CD4-positive, alpha-beta T cell treated with Interleukin-4 for 4 hours (primary cell): ENCODE results near the gene GATM.

Experiments used
- DNase-seq: peaks from one replicate; pipeline ENCODE4 v3.0.0-alpha.2; 2020

The GATM gene

DNA sequence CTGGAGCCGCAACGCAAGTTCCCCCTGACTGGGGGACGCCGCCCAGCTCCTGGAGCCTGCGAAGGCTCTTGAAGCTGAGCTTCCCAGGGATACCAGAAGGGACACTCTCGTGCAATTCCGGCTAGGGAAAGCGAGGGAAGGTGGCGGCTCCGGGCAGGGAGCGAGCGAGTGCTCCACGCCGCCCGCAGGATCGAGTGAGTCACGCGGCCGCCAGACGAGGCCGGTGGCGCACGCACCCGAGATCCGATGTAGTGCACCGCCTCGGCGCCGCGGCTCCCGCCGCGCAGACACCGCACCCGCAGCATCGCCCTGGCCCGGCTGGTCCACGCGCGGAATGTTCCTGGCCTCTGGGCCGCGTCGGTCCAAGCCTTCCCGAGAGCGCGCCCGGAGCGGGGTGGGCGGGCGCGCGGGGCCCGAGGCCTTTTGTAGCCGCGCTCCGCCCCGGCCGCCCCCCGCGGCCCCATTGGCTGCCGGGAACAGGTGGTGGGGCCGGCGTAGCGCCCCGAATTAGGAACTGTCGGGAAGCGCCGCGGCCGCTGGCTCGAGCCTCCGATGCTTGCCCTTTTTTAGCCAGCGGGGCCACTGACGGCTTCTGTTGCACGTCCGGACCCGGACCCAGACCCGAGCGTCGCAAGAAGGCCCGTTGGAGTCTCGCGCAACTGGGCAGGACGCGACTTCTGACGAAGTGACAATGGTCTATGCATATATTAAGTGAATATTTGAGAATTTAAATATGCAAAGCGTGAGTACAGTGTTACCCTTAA, at the start of gene GATM:
GATM (minus strand) TSS at position 396 of the 764 bp plus-strand sequence; CDS start at position 305, 91 bp downstream.
- no peak for DNase-seq

- no peak for DNase-seq
Observed at GRCh38 chr15:45427085-45427484, 48.7 kb upstream of the GATM start.

GRCh38 chr15:45425135-45425534, 46.8 kb upstream of the GATM start:
- no peak for DNase-seq

DNA sequence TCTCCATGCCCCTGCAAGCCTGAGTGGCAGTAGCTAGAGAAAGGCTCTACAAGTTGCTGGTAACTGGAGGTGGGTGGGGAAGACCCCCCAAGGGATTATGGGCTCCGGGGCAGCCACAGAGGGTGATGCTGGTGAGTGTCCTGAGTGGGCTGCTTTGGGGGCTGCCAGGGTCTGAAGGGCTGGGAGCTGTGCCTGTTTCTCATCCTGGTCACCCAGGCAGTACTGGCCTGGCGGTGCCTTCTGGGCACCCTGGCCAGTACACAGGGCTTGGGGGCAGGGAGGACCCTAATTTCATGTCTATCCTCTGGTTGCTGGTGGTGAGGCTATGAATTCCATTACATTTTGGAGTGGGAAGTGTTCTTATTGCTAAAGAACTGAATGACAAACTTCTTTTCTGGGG, 46.1 kb upstream of the GATM start:
- no peak for DNase-seq

GRCh38 chr15:45417303-45417950, 39.1 kb upstream of the GATM start:
- DNase-seq: no peak

- no peak for DNase-seq
Observed at GRCh38 chr15:45414215-45414885, 36.0 kb upstream of the GATM start.

DNA sequence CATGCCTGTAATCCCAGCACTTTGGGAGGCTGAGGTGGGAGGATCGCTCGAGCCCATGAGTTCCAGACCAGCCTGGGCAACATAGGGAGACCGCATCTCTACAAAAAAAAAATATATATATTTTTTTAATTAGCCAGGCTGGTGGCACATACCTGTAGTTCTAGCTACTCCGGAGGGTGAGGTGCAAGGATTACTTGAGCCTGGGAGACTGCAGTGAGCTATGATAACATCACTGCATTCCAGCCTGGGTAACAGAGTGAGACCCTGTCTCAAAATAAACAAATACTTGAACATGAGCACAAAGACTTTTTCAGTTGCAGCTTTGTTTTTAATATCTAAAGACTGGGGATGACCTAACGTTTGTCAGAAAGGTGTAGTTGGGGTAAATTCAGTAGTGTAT, 31.3 kb upstream of the GATM start:
- DNase-seq: no peak

- no peak for DNase-seq
Observed at GRCh38 chr15:45407786-45408185, 29.4 kb upstream of the GATM start.

GRCh38 chr15:45402955-45403877, 24.9 kb upstream of the GATM start:
- DNase-seq: peak; percentile 1

DNA sequence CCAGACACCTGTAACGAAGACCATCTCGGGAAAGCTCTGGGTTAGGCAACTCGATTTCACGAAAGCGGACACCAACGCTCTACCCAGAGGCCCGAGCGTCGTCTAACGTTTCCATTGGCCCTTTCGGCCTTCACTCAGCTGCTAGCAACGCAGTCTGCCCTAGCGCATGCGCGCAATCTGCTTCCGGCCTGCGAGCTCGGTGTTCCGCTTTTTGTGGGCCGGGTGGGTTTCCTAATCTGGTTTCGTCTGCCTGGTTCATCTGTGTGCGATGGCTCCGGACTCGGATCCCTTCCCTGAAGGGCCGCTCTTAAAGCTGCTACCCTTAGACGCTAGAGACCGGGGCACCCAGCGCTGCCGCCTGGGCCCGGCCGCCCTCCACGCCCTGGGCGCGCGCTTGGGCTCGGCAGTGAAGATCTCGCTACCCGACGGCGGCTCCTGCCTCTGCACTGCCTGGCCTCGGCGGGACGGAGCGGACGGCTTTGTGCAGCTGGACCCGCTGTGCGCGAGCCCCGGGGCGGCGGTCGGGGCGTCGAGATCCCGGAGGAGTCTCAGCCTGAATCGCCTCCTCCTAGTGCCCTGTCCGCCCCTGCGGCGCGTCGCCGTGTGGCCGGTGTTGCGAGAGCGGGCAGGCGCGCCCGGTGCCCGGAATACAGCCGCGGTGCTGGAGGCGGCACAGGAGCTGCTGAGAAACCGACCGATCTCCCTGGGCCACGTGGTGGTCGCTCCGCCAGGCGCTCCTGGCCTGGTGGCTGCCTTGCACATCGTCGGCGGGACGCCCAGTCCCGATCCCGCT, 24.0 kb upstream of the GATM start:
- DNase-seq: peak; percentile 98

DNA sequence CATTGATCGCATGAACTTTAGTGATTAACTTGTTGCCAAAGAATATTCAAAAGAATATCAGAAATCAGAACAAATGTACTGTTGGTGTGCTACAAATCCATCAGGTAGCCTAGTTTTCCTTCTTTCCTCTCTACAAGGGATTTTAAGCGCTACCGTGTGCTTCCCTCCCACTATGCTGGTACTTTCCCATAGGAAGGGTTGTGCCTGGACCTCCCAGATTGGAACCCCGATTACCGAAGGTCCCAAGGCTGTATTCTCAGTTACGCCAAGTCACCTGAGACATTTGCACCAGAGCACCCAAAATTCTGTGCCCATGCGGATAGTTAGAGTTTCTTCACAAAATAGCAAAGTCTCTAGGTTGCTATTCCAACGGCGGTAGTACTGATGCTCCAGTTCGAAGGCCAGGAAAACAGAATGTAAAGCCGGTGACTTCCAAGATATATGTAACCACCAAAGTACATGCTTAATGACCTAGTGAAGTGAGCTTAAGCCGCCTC, 23.4 kb upstream of the GATM start:
- DNase-seq: no peak

DNA sequence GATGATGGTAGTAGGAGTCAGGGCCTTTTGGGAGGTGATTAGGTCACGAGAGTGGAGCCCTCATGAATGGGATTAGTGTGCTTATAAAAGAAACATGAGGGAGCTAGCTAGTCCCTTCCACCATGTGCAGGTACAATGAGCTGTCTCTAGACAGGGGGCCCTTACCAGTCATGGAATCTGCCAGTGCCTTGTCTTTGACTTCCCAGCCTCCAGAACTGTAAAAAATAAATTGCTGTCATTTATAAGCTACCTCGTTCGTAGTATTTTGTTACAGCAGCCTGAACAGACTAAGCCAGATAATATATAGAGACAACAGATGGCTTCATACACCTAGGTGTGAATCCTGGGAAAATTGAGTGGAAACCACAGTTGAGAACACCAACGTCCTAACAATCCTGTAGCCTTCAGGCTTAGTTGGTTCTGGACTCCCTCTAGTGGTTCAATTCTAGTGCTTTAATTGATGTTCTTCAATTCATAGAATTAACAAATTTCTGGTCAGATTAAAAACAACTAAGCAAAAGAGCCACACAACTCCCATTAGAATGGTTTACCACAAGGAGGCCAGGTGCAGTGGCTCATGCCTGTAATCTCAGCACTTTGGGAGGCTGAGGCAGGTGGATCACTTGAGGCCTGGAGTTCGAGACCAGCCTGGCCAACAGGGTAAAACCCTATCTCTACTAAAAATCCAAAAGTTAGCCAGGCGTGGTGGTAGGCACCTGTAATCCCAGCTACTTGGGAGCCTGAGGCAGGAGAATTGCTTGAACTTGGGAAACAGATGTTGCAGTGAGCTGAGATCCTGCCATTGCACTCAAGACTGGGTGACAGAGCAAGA, 21.3 kb upstream of the GATM start:
- peak; percentile 51 for DNase-seq

GRCh38 chr15:45397116-45397665, 18.8 kb upstream of the GATM start:
- no peak for DNase-seq

DNA sequence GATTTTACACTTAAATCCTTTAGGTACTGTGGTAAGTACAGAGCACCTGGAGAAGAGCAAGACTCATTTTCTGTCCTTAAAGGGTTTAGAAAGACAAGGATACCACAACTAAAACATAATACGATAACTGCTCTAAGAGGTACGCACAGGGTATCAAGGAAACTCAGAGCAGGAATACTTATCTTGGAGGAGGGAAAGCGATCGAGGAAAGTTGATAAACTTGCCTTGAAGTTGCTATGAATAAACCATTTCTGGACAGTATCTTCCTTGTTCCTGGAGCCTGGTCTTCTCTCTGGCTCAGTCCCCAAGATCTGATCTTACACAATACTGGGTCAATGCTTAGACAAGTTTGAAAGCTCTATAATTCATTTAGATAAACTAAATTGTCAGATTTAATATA, 17.6 kb upstream of the GATM start:
- no peak for DNase-seq

DNA sequence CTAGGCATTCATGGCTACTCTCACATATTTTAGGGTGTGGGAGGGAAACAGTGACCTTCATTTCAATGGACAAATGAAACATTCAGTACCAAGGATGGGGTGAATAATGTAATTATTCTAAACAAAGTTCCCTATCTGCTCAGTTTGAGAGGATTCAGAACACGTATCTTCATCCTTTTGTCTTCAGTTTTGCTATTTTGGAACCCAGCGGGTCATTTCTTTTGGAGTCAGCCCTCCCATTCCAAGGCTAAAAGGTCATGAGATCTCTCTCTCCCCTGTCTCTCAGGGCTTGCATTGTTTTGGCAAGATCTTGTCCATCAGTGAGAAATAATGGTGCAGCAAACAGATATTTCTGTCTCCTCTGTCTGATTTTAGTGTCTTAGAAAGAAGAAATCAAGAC, 16.3 kb upstream of the GATM start:
- DNase-seq: no peak

DNA sequence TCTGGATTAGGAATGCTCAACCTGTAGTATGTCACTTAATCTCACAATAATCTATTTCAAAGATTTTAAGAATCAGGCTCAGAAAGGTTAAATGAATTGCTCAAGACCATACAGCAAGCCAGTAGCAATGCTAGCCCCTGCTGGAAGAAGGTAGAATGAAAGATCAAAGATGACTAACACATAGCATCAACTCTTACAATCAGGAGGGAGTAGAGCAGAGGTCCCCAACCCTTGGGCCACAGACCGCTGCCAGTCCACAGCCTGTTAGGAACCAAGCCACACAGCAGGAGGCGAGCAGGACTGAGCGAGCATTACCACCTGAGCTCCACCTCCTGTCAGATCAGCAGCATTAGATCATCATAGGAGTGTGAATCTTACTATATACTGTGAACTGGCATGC, 15.5 kb upstream of the GATM start:
- DNase-seq: no peak

DNA sequence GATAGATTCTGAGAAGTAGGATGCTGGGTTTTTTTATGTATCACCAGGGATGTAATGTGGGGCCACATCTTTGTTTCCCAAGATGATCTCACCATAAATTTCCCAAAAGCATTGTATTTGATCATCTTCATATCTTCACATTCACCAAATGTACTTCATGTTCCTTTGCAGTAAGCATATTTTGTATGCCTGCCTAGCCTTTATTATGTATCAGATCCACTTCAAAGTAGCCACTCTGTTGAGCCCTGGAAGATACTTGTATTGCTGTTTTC, 14.2 kb upstream of the GATM start:
- DNase-seq: no peak

GRCh38 chr15:45391746-45392583, 13.6 kb upstream of the GATM start:
- DNase-seq: no peak

GRCh38 chr15:45389351-45389750, 11.0 kb upstream of the GATM start:
- no peak for DNase-seq
